ENCODE results near the gene SLC12A6. TPM values are rescaled to one million over a fixed set of nuclear protein-coding genes. Genes with fewer than 3 reads are reported as not detected.

Gene SLC12A6
- total and polyA plus RNA-seq, 2 of the 13 experiments (the other 11 are each of a cell fraction or from before 2014, with no cell fraction given): 15.2 to 30.1 TPM

- no peak for TF ChIP-seq ZNF460 (CRISPR knock-in tag; IDR thresholded peaks at IDR 0.05; ENCODE audit: borderline replicate concordance)
- no peak for TF ChIP-seq ZFYVE20 (CRISPR knock-in tag; IDR thresholded peaks at IDR 0.05; ENCODE audit: borderline replicate concordance, low read depth)
- no peak for TF ChIP-seq PLRG1 (conservative IDR thresholded peaks at IDR 0.05)
- no peak for TF ChIP-seq ATF3 (CRISPR knock-in tag; IDR thresholded peaks at IDR 0.05)
- no peak for TF ChIP-seq ZNF253 (CRISPR knock-in tag; IDR thresholded peaks at IDR 0.05; ENCODE audit: borderline replicate concordance)
- TF ChIP-seq BORCS8-MEF2B (CRISPR knock-in tag; IDR thresholded peaks at IDR 0.05): peak; percentile 72; the same call in 1 of the 2 replicates
- TF ChIP-seq ZNF18 (CRISPR knock-in tag; IDR thresholded peaks at IDR 0.05; ENCODE audit: insufficient replicate concordance): peak; percentile 68
- TF ChIP-seq ZFP41 (CRISPR knock-in tag; IDR thresholded peaks at IDR 0.05; ENCODE audit: borderline replicate concordance): no peak
- no peak for TF ChIP-seq ZNF720 (CRISPR knock-in tag; IDR thresholded peaks at IDR 0.05)
- TF ChIP-seq MBNL3 (CRISPR knock-in tag; conservative IDR thresholded peaks at IDR 0.05): no peak
- TF ChIP-seq ZNF75D (CRISPR knock-in tag; IDR thresholded peaks at IDR 0.05; ENCODE audit: borderline replicate concordance): no peak
- TF ChIP-seq SMAD3 (CRISPR knock-in tag; IDR thresholded peaks at IDR 0.05): 0 out of 2 replicates have a peak, but pooled peaks have one; percentile 53
- TF ChIP-seq HES4 (CRISPR knock-in tag; IDR thresholded peaks at IDR 0.05; ENCODE audit: borderline replicate concordance): peak; percentile 46; the same call in 1 of the 2 replicates
- TF ChIP-seq KLF9 (CRISPR knock-in tag; IDR thresholded peaks at IDR 0.05; ENCODE audit: low read depth): no peak; the same call in 1 of the 2 replicates
- TF ChIP-seq ZNF276 (CRISPR knock-in tag; IDR thresholded peaks at IDR 0.05; ENCODE audit: low read depth): no peak
- no peak for TF ChIP-seq NONO (IDR thresholded peaks at IDR 0.05)
- 0 out of 2 replicates have a peak, but pooled peaks have one; percentile 38 for TF ChIP-seq NONO (CRISPR knock-in tag; conservative IDR thresholded peaks at IDR 0.05)
- no peak for TF ChIP-seq ZIK1 (CRISPR knock-in tag; IDR thresholded peaks at IDR 0.05; ENCODE audit: borderline replicate concordance, low read depth)
- no peak for TF ChIP-seq GTF3A (CRISPR knock-in tag; conservative IDR thresholded peaks at IDR 0.05)
- peak; percentile 22; the same call in 1 of the 2 replicates for TF ChIP-seq NFYB (CRISPR knock-in tag; IDR thresholded peaks at IDR 0.05)
- TF ChIP-seq KAT7 (CRISPR knock-in tag; IDR thresholded peaks at IDR 0.05; ENCODE audit: borderline replicate concordance): peak; percentile 55; the same call in 1 of the 2 replicates
- TF ChIP-seq ZNF672 (CRISPR knock-in tag; IDR thresholded peaks at IDR 0.05): no peak
- no peak for TF ChIP-seq MAZ (IDR thresholded peaks at IDR 0.05; ENCODE audit: borderline replicate concordance, low read depth, low read length)
- TF ChIP-seq MAZ (CRISPR knock-in tag; IDR thresholded peaks at IDR 0.05; ENCODE audit: low read depth): no peak
- TF ChIP-seq CTCF (CRISPR knock-in tag; IDR thresholded peaks at IDR 0.05): peak; percentile 97
Measured at GRCh38 chr15:34209421-34210282, 127.9 kb downstream of the SLC12A6 start, which contains the start of gene KATNBL1 (continued).

Data from HepG2 (cell line).